WTC11 (cell line): Measurements from ENCODE around the gene NR2C2AP. TPM values are rescaled to one million over a fixed set of nuclear protein-coding genes. Genes with fewer than 3 reads are reported as not detected.

Experiments used
- ATAC-seq: fragments of 200-7000 bp; cut with Tn5 transposase; 2 replicates; pipeline ENCODE4 v1.10.0; 2021; ENCODE audit warnings: mild to moderate bottlenecking, moderate library complexity
- CTCF ChIA-PET: fragments of 300-600 bp; sonication (Branson Sonifier 250); formaldehyde crosslinking; loops from one replicate; lab custom pipeline; 2021; ENCODE audit warnings: antibody characterized with exemption; lab: Charles Lee
- POLR2A ChIA-PET: fragments of 350-600 bp; sonication (Branson Sonifier 250); formaldehyde crosslinking; loops from one replicate; lab custom pipeline; 2021; ENCODE audit warnings: antibody characterized with exemption; lab: Charles Lee
- DNase-seq: peaks from one replicate; pipeline ENCODE4 v3.0.0; 2021; ENCODE audit warnings: low spot score
- H3K27ac Mint-ChIP-seq: 2 replicates; pipeline ENCODE4 v1.8.0; 2021; ENCODE audit warnings: mixed read lengths
- H3K27me3 Mint-ChIP-seq: 2 replicates; pipeline ENCODE4 v1.8.0; 2021; ENCODE audit warnings: low read depth, mild to moderate bottlenecking, moderate library complexity, mixed read lengths
- H3K36me3 Mint-ChIP-seq: 2 replicates; pipeline ENCODE4 v1.8.0; 2021; ENCODE audit warnings: mixed read lengths
- H3K4me1 Mint-ChIP-seq: 2 replicates; pipeline ENCODE4 v1.8.0; 2022; ENCODE audit warnings: mixed read lengths
- H3K4me3 Mint-ChIP-seq: 2 replicates; pipeline ENCODE4 v1.8.0; 2021; ENCODE audit warnings: mild to moderate bottlenecking, moderate library complexity, mixed read lengths
- H3K9me3 Mint-ChIP-seq: 2 replicates; pipeline ENCODE4 v1.8.0; 2021; ENCODE audit warnings: mixed read lengths
- CTCF ChIP-seq: fragments of 200-600 bp; IDR thresholded peaks from 2 replicates; pipeline ENCODE4 v1.8.0; 2022; ENCODE audit warnings: antibody characterized with exemption
- FOXP1 ChIP-seq: sonication (generic); formaldehyde crosslinking; IDR thresholded peaks from 2 replicates; pipeline ENCODE4 v1.8.0; 2022; ENCODE audit warnings: missing genetic modification reagents, mild to moderate bottlenecking, moderate library complexity, borderline replicate concordance
- FOXP4 ChIP-seq: sonication (generic); formaldehyde crosslinking; IDR thresholded peaks from 2 replicates; pipeline ENCODE4 v1.8.0; 2022; ENCODE audit warnings: mild to moderate bottlenecking, missing genetic modification reagents
- GABPB1 ChIP-seq: sonication (generic); formaldehyde crosslinking; IDR thresholded peaks from 2 replicates; pipeline ENCODE4 v1.8.1; 2023; ENCODE audit warnings: mild to moderate bottlenecking, missing genetic modification reagents
- GRHL2 ChIP-seq: fragments of 250-450 bp; sonication (Bioruptor Pico); IDR thresholded peaks from 2 replicates; pipeline ENCODE4 v1.8.0; 2022; ENCODE audit warnings: mild to moderate bottlenecking, moderate library complexity; ENCODE audit not compliant: insufficient replicate concordance, severe bottlenecking
- MAX ChIP-seq: sonication (generic); formaldehyde crosslinking; IDR thresholded peaks from 2 replicates; pipeline ENCODE4 v1.8.0; 2022; ENCODE audit warnings: mild to moderate bottlenecking, missing genetic modification reagents
- MYBL2 ChIP-seq: sonication (generic); formaldehyde crosslinking; IDR thresholded peaks from 2 replicates; pipeline ENCODE4 v1.8.1; 2023; ENCODE audit warnings: mild to moderate bottlenecking, moderate library complexity, missing genetic modification reagents
- NR1H2 ChIP-seq: sonication (generic); formaldehyde crosslinking; IDR thresholded peaks from 2 replicates; pipeline ENCODE4 v1.9.0; 2021; ENCODE audit warnings: mild to moderate bottlenecking, moderate library complexity, missing genetic modification reagents
- PREB ChIP-seq: sonication (generic); formaldehyde crosslinking; IDR thresholded peaks from 2 replicates; pipeline ENCODE4 v1.8.1; 2022; ENCODE audit warnings: mild to moderate bottlenecking, missing genetic modification reagents, moderate library complexity, borderline replicate concordance
- STAT6 ChIP-seq: sonication (generic); formaldehyde crosslinking; conservative IDR thresholded peaks from 2 replicates; pipeline ENCODE4 v1.8.1; 2023; ENCODE audit warnings: mild to moderate bottlenecking, low read depth, missing genetic modification reagents, moderate library complexity
- USF2 ChIP-seq: sonication (generic); formaldehyde crosslinking; IDR thresholded peaks from 2 replicates; pipeline ENCODE4 v1.8.1; 2023; ENCODE audit warnings: mild to moderate bottlenecking, missing genetic modification reagents, moderate library complexity
- ZNF317 ChIP-seq: sonication (generic); formaldehyde crosslinking; IDR thresholded peaks from 2 replicates; pipeline ENCODE4 v1.8.1; 2023; ENCODE audit warnings: low read depth, mild to moderate bottlenecking, moderate library complexity, missing genetic modification reagents, borderline replicate concordance
- ZNF425 ChIP-seq: fragments of 250-450 bp; sonication (Bioruptor Pico); conservative IDR thresholded peaks from 2 replicates; pipeline ENCODE4 v1.9.0; 2021; ENCODE audit warnings: mild to moderate bottlenecking
- total RNA-seq: library from RNA; stranded (reverse); gene quantifications from 3 replicates; pipeline ENCODE4 v1.2.3, GENCODE V29; 2021
- TF ChIP-seq, protein P1 (sequence below): sonication (generic); formaldehyde crosslinking; IDR thresholded peaks from 2 replicates; pipeline ENCODE4 v1.8.0; 2023; ENCODE audit warnings: missing genetic modification reagents
- TF ChIP-seq, protein P2 (sequence below): fragments of 250-450 bp; sonication (Bioruptor Pico); IDR thresholded peaks from 2 replicates; pipeline ENCODE4 v1.8.0; 2021; ENCODE audit warnings: mild to moderate bottlenecking

The NR2C2AP gene
- total RNA-seq, 1 experiment from 2014 or later, result 24.9 TPM

- TF ChIP-seq, protein P1, sequence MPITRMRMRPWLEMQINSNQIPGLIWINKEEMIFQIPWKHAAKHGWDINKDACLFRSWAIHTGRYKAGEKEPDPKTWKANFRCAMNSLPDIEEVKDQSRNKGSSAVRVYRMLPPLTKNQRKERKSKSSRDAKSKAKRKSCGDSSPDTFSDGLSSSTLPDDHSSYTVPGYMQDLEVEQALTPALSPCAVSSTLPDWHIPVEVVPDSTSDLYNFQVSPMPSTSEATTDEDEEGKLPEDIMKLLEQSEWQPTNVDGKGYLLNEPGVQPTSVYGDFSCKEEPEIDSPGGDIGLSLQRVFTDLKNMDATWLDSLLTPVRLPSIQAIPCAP (CRISPR knock-in tag), result 0 out of 2 replicates have a peak, but pooled peaks have one; percentile 18
- TF ChIP-seq MAX (CRISPR knock-in tag), result peak; percentile 70
- TF ChIP-seq MYBL2 (CRISPR knock-in tag), result no peak
- peak; percentile 95 for TF ChIP-seq FOXP4 (CRISPR knock-in tag)
- TF ChIP-seq STAT6 (CRISPR knock-in tag), result no peak
- no peak for TF ChIP-seq ZNF425
- TF ChIP-seq FOXP1 (CRISPR knock-in tag), result peak; percentile 89; the same call in 1 of the 2 replicates
- TF ChIP-seq, protein P2, sequence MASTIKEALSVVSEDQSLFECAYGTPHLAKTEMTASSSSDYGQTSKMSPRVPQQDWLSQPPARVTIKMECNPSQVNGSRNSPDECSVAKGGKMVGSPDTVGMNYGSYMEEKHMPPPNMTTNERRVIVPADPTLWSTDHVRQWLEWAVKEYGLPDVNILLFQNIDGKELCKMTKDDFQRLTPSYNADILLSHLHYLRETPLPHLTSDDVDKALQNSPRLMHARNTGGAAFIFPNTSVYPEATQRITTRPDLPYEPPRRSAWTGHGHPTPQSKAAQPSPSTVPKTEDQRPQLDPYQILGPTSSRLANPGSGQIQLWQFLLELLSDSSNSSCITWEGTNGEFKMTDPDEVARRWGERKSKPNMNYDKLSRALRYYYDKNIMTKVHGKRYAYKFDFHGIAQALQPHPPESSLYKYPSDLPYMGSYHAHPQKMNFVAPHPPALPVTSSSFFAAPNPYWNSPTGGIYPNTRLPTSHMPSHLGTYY (CRISPR knock-in tag), result no peak; the same call in 1 of the 2 replicates
- TF ChIP-seq CTCF, result no peak
These were observed 11.7 kb upstream of the NR2C2AP start (continued) for GRCh38 chr19:19214892-19215291.

DNA sequence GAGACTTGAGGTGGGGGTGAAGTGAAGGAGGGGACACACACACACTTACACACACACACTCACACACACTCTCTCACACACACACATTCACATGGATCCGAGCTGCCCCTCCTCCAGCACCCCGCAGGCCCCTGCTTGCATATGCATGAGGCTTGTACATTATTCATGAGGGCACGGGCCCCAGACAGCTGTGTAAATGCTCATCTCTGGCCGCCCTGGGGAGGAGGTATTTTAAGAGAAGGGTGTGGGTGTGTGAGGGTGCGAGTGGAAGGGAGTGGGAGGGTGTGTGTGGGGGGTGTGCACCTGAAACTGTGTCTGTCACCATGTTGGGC lies 10.9 kb upstream of the NR2C2AP start:
- ATAC-seq, result peak; percentile 7; the same call in 1 of the 2 replicates
- ChIA-PET CTCF (interaction anchor here (0.6 to 3.4 kb wide), 3 partner anchors 11 to 30 kb away, joined by 3 to 29 read pairs (median 7); no protein-coding TSS in a partner anchor), POLR2A (no interaction called here)
- Mint-ChIP-seq H3K4me3 (no peak overlapping the region), H3K36me3 (no peaks in the 10 kb centered on the region), H3K4me1 (peaks cover 14% of the 10 kb centered on the region), H3K27ac (no peak overlapping the region), H3K9me3 (no peaks in the 10 kb centered on the region), H3K27me3 (peaks cover 80% of the 10 kb centered on the region)
- TF ChIP-seq CTCF (no peak), GRHL2 (no peak), ZNF317 (CRISPR knock-in tag) (no peak), PREB (no peak), NR1H2 (CRISPR knock-in tag) (no peak), FOXP1 (CRISPR knock-in tag) (no peak), GABPB1 (no peak), USF2 (CRISPR knock-in tag) (no peak)
- TF ChIP-seq, protein P1 (CRISPR knock-in tag), result no peak
- DNase-seq, result peak; percentile 54
